Kidney (tissue), 14 donors: ENCODE results near the gene ZBTB7C. TPM values are rescaled to one million over a fixed set of nuclear protein-coding genes. Genes with fewer than 3 reads are reported as not detected.

Source experiments
- DNase-seq, 5 donors: peaks; one replicate each; pipeline ENCODE4 v3.0.0-alpha.2; 2013 to 2020
- FAIRE-seq: peaks from 2 replicates; lab custom pipeline; 2012; peaks lifted over from hg19 to GRCh38; lab: Jason Lieb, UNC
- H3K27ac ChIP-seq, 2 donors: one replicate each; pipeline ENCODE4 v1.7.0; 2013; ENCODE audit warnings: low read depth in 2 of 2, low read length in 2 of 2, inconsistent platforms in 1 of 2
- H3K27me3 ChIP-seq: one replicate; pipeline ENCODE4 v1.7.1; 2013; ENCODE audit warnings: low read length, inconsistent platforms; ENCODE audit not compliant: control insufficient read depth, insufficient read depth
- H3K36me3 ChIP-seq, 3 donors: one replicate each; pipeline versions ENCODE4 v1.7.0 to v1.7.1; 2013; ENCODE audit warnings: low read length in 3 of 3, control low read depth in 1 of 3, inconsistent platforms in 1 of 3; ENCODE audit not compliant: insufficient read depth in 3 of 3, control insufficient read depth in 2 of 3
- H3K4me1 ChIP-seq, 3 donors: one replicate each; pipeline versions ENCODE4 v1.7.0 to v1.7.1; 2013; ENCODE audit warnings: low read length in 3 of 3, inconsistent platforms in 1 of 3, low read depth in 1 of 3; ENCODE audit not compliant: control insufficient read depth in 2 of 3, insufficient read depth in 2 of 3
- H3K4me3 ChIP-seq, 3 donors: one replicate each; pipeline versions ENCODE4 v1.7.0 to v1.8.1; 2013; ENCODE audit warnings: low read length in 3 of 3, control low read depth in 1 of 3, inconsistent platforms in 1 of 3
- H3K9ac ChIP-seq, 3 donors: one replicate each; pipeline versions ENCODE4 v1.7.0 to v1.7.1; 2013; ENCODE audit warnings: low read length in 3 of 3, control low read depth in 1 of 3, inconsistent platforms in 1 of 3
- H3K9me3 ChIP-seq, 3 donors: one replicate each; pipeline versions ENCODE4 v1.7.0 to v1.7.1; 2013; ENCODE audit warnings: low read length in 3 of 3, control low read depth in 1 of 3, inconsistent platforms in 1 of 3; ENCODE audit not compliant: control insufficient read depth in 2 of 3, insufficient read depth in 1 of 3
- intact Hi-C: fragments of 100-400 bp; cut with DNase I; formaldehyde crosslinking; loops from one replicate; pipeline ENCODE4 v1.11.1; 2022
- polyA plus RNA-seq: library from polyadenylated mRNA; stranded (reverse); fragments of 350-450 nt; fragmentation: Illumina TruSeq; extraction: RNeasy Lipid Tissue Mini Kit (QIAGEN cat#74804); gene quantifications from one replicate; pipeline ENCODE4 v1.2.3, GENCODE V29; 2014; ENCODE audit warnings: low read depth, low replicate concordance; ENCODE audit not compliant: insufficient read depth
- total RNA-seq: library from RNA; stranded (reverse); fragmentation: NEBNext Ultra II Directional; extraction: Animal tissue kit (Norgen Biotek cat#: 25700); gene quantifications from one replicate; pipeline ENCODE4 v1.2.1, GENCODE V29; 2021
- TF ChIP-seq, protein P1 (sequence below): IDR thresholded peaks from 3 replicates; pipeline ENCODE4 v1.5.1; 2012; ENCODE audit warnings: mild to moderate bottlenecking, moderate library complexity, borderline replicate concordance; ENCODE audit not compliant: insufficient read depth; ENCODE audit errors: extremely low read depth
- donor health status: control.
- donor health status: control.
- donor health status: control.
- donor health status: control.
- donor health status: control.
- donor health status: DM: yes; HTN: yes; CAD: no.
- donor health status: Normal renal cell carcinoma (clear cell type).

The ZBTB7C gene
- total and polyA plus RNA-seq, 2 donors from 2014 or later = 1.8 to 13.8 TPM

DNA sequence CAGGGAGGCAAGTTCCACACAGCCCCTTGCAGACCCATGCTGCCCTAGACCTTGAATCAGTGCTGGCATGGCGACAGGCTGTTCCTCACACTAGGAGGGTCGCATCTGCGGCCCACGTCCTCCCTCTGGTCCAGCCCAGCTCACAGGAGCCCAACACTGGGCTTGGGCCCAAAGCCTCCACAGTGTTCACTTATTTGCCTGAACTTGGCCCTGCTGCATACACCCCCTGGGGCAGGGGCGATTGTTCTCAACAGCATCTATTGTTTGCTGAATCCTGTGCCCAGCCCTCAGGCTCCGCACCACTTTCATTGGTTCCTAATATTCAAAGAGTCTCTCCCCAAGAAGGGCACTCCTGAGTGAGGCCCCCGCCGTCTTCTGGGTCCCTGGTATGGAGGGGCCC, 90.7 kb downstream of the ZBTB7C start:
- no peak for FAIRE-seq
- Histone ChIP-seq H3K9ac (no peak overlapping the region), H3K27me3 (no peaks in the 10 kb centered on the region), H3K9me3 (no peaks in the 10 kb centered on the region), H3K36me3 (no peaks in the 10 kb centered on the region), H3K4me3 (no peak overlapping the region), H3K4me1 (no peaks in the 10 kb centered on the region), H3K27ac (no peak overlapping the region)
- TF ChIP-seq, protein P1, sequence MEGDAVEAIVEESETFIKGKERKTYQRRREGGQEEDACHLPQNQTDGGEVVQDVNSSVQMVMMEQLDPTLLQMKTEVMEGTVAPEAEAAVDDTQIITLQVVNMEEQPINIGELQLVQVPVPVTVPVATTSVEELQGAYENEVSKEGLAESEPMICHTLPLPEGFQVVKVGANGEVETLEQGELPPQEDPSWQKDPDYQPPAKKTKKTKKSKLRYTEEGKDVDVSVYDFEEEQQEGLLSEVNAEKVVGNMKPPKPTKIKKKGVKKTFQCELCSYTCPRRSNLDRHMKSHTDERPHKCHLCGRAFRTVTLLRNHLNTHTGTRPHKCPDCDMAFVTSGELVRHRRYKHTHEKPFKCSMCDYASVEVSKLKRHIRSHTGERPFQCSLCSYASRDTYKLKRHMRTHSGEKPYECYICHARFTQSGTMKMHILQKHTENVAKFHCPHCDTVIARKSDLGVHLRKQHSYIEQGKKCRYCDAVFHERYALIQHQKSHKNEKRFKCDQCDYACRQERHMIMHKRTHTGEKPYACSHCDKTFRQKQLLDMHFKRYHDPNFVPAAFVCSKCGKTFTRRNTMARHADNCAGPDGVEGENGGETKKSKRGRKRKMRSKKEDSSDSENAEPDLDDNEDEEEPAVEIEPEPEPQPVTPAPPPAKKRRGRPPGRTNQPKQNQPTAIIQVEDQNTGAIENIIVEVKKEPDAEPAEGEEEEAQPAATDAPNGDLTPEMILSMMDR = no peak
- intact Hi-C loops = no loop called here
- peak in 1 of 5 donors; percentile 39 for DNase-seq

DNA sequence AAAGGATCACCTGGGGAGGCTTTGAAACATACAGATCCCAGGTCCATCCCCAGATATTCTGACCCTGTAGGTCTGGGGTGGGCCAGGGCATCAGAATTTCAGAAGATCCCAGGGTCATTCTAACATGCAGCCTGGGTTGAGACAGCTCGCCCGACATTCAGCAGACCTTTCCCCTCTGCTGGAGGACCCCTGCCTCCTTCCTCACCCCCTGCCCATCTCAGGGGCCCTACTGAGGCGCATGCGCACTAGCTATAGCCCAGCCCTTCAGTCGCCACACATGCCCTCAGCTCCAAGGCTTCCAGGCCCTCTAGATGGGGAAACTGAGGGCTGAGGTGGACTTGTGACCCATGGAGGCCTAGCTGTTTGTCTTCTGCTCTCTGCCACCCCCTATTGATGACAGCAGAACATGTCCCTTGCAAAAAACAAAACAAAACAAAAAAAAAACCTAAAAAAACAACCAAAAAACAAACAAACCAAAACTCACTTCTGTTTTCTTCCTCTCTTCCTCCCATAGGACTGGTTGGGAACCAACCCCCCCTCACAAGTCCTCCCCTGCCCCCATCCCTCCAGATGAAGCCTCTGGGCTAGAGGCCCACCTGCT, 91.3 kb downstream of the ZBTB7C start:
- TF ChIP-seq, protein P1 = no peak
- Histone ChIP-seq H3K4me3 (no peak overlapping the region), H3K9ac (no peak overlapping the region), H3K4me1 (no peaks in the 10 kb centered on the region), H3K36me3 (no peaks in the 10 kb centered on the region), H3K27ac (no peak overlapping the region), H3K27me3 (no peaks in the 10 kb centered on the region), H3K9me3 (no peaks in the 10 kb centered on the region)
- no peak for FAIRE-seq
- peak in 1 of 5 donors; percentile 43 for DNase-seq
- intact Hi-C loops = no loop called here

- Histone ChIP-seq H3K9ac (no peak overlapping the region), H3K9me3 (no peaks in the 10 kb centered on the region), H3K36me3 (no peaks in the 10 kb centered on the region), H3K27me3 (no peaks in the 10 kb centered on the region), H3K4me3 (no peak overlapping the region), H3K27ac (no peak overlapping the region), H3K4me1 (no peaks in the 10 kb centered on the region)
- intact Hi-C loops = no loop called here
- FAIRE-seq (no peak), DNase-seq (no peak)
- TF ChIP-seq, protein P1 = no peak
These were observed 93.0 kb downstream of the ZBTB7C start for GRCh38 chr18:48316177-48316576.

DNA sequence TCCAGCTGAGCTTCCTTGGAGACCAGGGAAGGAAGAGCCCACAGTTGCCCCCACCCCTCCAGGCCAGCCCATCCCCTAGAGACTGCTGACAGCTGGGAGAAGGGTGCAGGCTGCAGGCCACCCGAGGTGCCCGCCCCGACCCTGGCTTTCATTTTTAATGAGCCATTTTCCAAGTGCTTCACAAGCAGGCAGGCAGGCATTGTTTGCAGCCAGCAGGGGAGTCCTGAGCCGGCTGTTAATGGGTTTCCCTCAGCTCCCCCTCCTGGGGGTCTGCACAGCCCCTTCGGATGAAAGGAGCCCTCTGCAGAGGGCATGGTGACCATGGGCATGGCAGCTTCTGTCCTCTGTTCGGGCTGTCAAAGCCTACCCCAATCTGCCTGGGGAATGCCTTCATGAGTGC, 94.5 kb downstream of the ZBTB7C start:
- no peak for FAIRE-seq

More for the DNA sequence above, 94.5 kb downstream of the ZBTB7C start:
- TF ChIP-seq, protein P1 = no peak
- no peaks in the 10 kb centered on the region for H3K9me3 ChIP-seq
- no peak overlapping the region for H3K4me3 ChIP-seq
- H3K27ac ChIP-seq = no peak overlapping the region
- no peaks in the 10 kb centered on the region for H3K4me1 ChIP-seq
- no peak overlapping the region for H3K9ac ChIP-seq
- no peaks in the 10 kb centered on the region for H3K36me3 ChIP-seq
- intact Hi-C loops = no loop called here
- DNase-seq = no peak
- no peaks in the 10 kb centered on the region for H3K27me3 ChIP-seq
